ENCODE results near the gene ELFN1. TPM values are rescaled to one million over a fixed set of nuclear protein-coding genes. Genes with fewer than 3 reads are reported as not detected.

Gene ELFN1
- total RNA-seq, 1 donor from 2014 or later, result not detected

GRCh38 chr7:1727812-1728570, 57.9 kb downstream of the ELFN1 start:
- intact Hi-C loops (cut with micrococcal nuclease), result no loop called here
- Mint-ChIP-seq H3K4me1 (no peaks in the 10 kb centered on the region), H3K9me3 (peaks cover 4% of the 10 kb centered on the region), H3K27ac (no peak overlapping the region), H3K27me3 (no peaks in the 10 kb centered on the region), H3K4me3 (no peak overlapping the region), H3K36me3 (ENCODE audit: low read depth) (no peaks in the 10 kb centered on the region)
- no peak for DNase-seq

- intact Hi-C loops (cut with micrococcal nuclease), result no loop called here
- no peak overlapping the region for H3K4me3 Mint-ChIP-seq
- H3K4me1 Mint-ChIP-seq, result no peaks in the 10 kb centered on the region
- DNase-seq, result no peak
- H3K36me3 Mint-ChIP-seq (ENCODE audit: low read depth), result no peaks in the 10 kb centered on the region
- H3K9me3 Mint-ChIP-seq, result peaks cover 4% of the 10 kb centered on the region
- H3K27ac Mint-ChIP-seq, result no peak overlapping the region
- H3K27me3 Mint-ChIP-seq, result no peaks in the 10 kb centered on the region
Observed at GRCh38 chr7:1729183-1729582, 59.1 kb downstream of the ELFN1 start.

GRCh38 chr7:1729773-1730172, 59.7 kb downstream of the ELFN1 start:
- DNase-seq, result no peak
- peaks cover 4% of the 10 kb centered on the region for H3K9me3 Mint-ChIP-seq
- no peaks in the 10 kb centered on the region for H3K36me3 Mint-ChIP-seq (ENCODE audit: low read depth)
- intact Hi-C loops (cut with micrococcal nuclease), result no loop called here
- no peaks in the 10 kb centered on the region for H3K27me3 Mint-ChIP-seq
- no peak overlapping the region for H3K27ac Mint-ChIP-seq
- no peak overlapping the region for H3K4me3 Mint-ChIP-seq
- no peaks in the 10 kb centered on the region for H3K4me1 Mint-ChIP-seq

- peaks cover 1% of the 10 kb centered on the region for H3K9me3 Mint-ChIP-seq
- no peaks in the 10 kb centered on the region for H3K4me1 Mint-ChIP-seq
- intact Hi-C loops (cut with micrococcal nuclease), result no loop called here
- DNase-seq, result no peak
- H3K4me3 Mint-ChIP-seq, result no peak overlapping the region
- no peaks in the 10 kb centered on the region for H3K27me3 Mint-ChIP-seq
- H3K27ac Mint-ChIP-seq, result no peak overlapping the region
- H3K36me3 Mint-ChIP-seq (ENCODE audit: low read depth), result no peaks in the 10 kb centered on the region
Observed at GRCh38 chr7:1732072-1732471, 62.0 kb downstream of the ELFN1 start.

GRCh38 chr7:1732645-1733044, 62.6 kb downstream of the ELFN1 start:
- Mint-ChIP-seq H3K9me3 (no peaks in the 10 kb centered on the region), H3K36me3 (ENCODE audit: low read depth) (no peaks in the 10 kb centered on the region), H3K4me1 (no peaks in the 10 kb centered on the region), H3K27ac (no peak overlapping the region), H3K4me3 (no peak overlapping the region), H3K27me3 (no peaks in the 10 kb centered on the region)
- DNase-seq, result no peak
- intact Hi-C loops (cut with micrococcal nuclease), result no loop called here

- no peak overlapping the region for H3K27ac Mint-ChIP-seq
- intact Hi-C loops (cut with micrococcal nuclease), result no loop called here
- peaks cover under 1% of the 10 kb centered on the region for H3K27me3 Mint-ChIP-seq
- no peaks in the 10 kb centered on the region for H3K9me3 Mint-ChIP-seq
- no peak for DNase-seq
- H3K36me3 Mint-ChIP-seq (ENCODE audit: low read depth), result no peaks in the 10 kb centered on the region
- peaks cover 1% of the 10 kb centered on the region for H3K4me1 Mint-ChIP-seq
- no peak overlapping the region for H3K4me3 Mint-ChIP-seq
Observed at GRCh38 chr7:1733206-1733907, 63.3 kb downstream of the ELFN1 start.

GRCh38 chr7:1733908-1734730, 64.0 kb downstream of the ELFN1 start:
- no peaks in the 10 kb centered on the region for H3K9me3 Mint-ChIP-seq
- H3K27ac Mint-ChIP-seq, result no peak overlapping the region
- H3K4me3 Mint-ChIP-seq, result no peak overlapping the region
- H3K36me3 Mint-ChIP-seq (ENCODE audit: low read depth), result no peaks in the 10 kb centered on the region
- DNase-seq, result no peak
- H3K4me1 Mint-ChIP-seq, result peaks cover 4% of the 10 kb centered on the region
- intact Hi-C loops (cut with micrococcal nuclease), result no loop called here
- H3K27me3 Mint-ChIP-seq, result peaks cover 5% of the 10 kb centered on the region

GRCh38 chr7:1735262-1735661, 65.2 kb downstream of the ELFN1 start:
- H3K4me1 Mint-ChIP-seq, result peaks cover 4% of the 10 kb centered on the region
- intact Hi-C loops (cut with micrococcal nuclease), result no loop called here
- H3K27me3 Mint-ChIP-seq, result peaks cover 5% of the 10 kb centered on the region
- H3K9me3 Mint-ChIP-seq, result no peaks in the 10 kb centered on the region
- no peak overlapping the region for H3K27ac Mint-ChIP-seq
- no peak for DNase-seq
- no peaks in the 10 kb centered on the region for H3K36me3 Mint-ChIP-seq (ENCODE audit: low read depth)
- H3K4me3 Mint-ChIP-seq, result no peak overlapping the region

- no peaks in the 10 kb centered on the region for H3K9me3 Mint-ChIP-seq
- no peak overlapping the region for H3K4me3 Mint-ChIP-seq
- H3K27ac Mint-ChIP-seq, result no peak overlapping the region
- intact Hi-C loops (cut with micrococcal nuclease), result no loop called here
- peaks cover 4% of the 10 kb centered on the region for H3K4me1 Mint-ChIP-seq
- H3K36me3 Mint-ChIP-seq (ENCODE audit: low read depth), result no peaks in the 10 kb centered on the region
- peaks cover 5% of the 10 kb centered on the region for H3K27me3 Mint-ChIP-seq
- no peak for DNase-seq
Observed at GRCh38 chr7:1735806-1736483, 65.9 kb downstream of the ELFN1 start.

- no peaks in the 10 kb centered on the region for H3K9me3 Mint-ChIP-seq
- H3K4me3 Mint-ChIP-seq, result no peak overlapping the region
- peaks cover 5% of the 10 kb centered on the region for H3K27me3 Mint-ChIP-seq
- intact Hi-C loops (cut with micrococcal nuclease), result no loop called here
- no peak for DNase-seq
- no peaks in the 10 kb centered on the region for H3K36me3 Mint-ChIP-seq (ENCODE audit: low read depth)
- H3K27ac Mint-ChIP-seq, result no peak overlapping the region
- peaks cover 6% of the 10 kb centered on the region for H3K4me1 Mint-ChIP-seq
Observed at GRCh38 chr7:1736484-1736817, 66.4 kb downstream of the ELFN1 start.

- Mint-ChIP-seq H3K4me1 (peaks cover 6% of the 10 kb centered on the region), H3K27me3 (peaks cover 5% of the 10 kb centered on the region), H3K36me3 (ENCODE audit: low read depth) (no peaks in the 10 kb centered on the region), H3K9me3 (no peaks in the 10 kb centered on the region), H3K27ac (no peak overlapping the region), H3K4me3 (no peak overlapping the region)
- DNase-seq, result no peak
- intact Hi-C loops (cut with micrococcal nuclease), result no loop called here
Observed at GRCh38 chr7:1736830-1737229, 66.8 kb downstream of the ELFN1 start.

- H3K9me3 Mint-ChIP-seq, result no peaks in the 10 kb centered on the region
- no peak for DNase-seq
- peaks cover 5% of the 10 kb centered on the region for H3K27me3 Mint-ChIP-seq
- no peaks in the 10 kb centered on the region for H3K36me3 Mint-ChIP-seq (ENCODE audit: low read depth)
- intact Hi-C loops (cut with micrococcal nuclease), result no loop called here
- H3K4me1 Mint-ChIP-seq, result peaks cover 6% of the 10 kb centered on the region
- no peak overlapping the region for H3K27ac Mint-ChIP-seq
- no peak overlapping the region for H3K4me3 Mint-ChIP-seq
Observed at GRCh38 chr7:1737523-1737922, 67.4 kb downstream of the ELFN1 start.

GRCh38 chr7:1737956-1738355, 67.9 kb downstream of the ELFN1 start:
- Mint-ChIP-seq H3K4me1 (peaks cover 9% of the 10 kb centered on the region), H3K36me3 (ENCODE audit: low read depth) (no peaks in the 10 kb centered on the region), H3K9me3 (no peaks in the 10 kb centered on the region)

GRCh38 chr7:1738511-1738910, 68.4 kb downstream of the ELFN1 start:
- DNase-seq, result no peak
- Mint-ChIP-seq H3K4me1 (peaks cover 11% of the 10 kb centered on the region), H3K9me3 (no peaks in the 10 kb centered on the region), H3K27me3 (peaks cover 5% of the 10 kb centered on the region), H3K36me3 (ENCODE audit: low read depth) (no peaks in the 10 kb centered on the region), H3K27ac (no peak overlapping the region), H3K4me3 (no peak overlapping the region)
- intact Hi-C loops (cut with micrococcal nuclease), result no loop called here

More at GRCh38 chr7:1737956-1738355, 67.9 kb downstream of the ELFN1 start:
- H3K27me3 Mint-ChIP-seq, result peaks cover 5% of the 10 kb centered on the region
- no peak overlapping the region for H3K4me3 Mint-ChIP-seq
- intact Hi-C loops (cut with micrococcal nuclease), result no loop called here
- H3K27ac Mint-ChIP-seq, result no peak overlapping the region
- DNase-seq, result no peak
